H1 (cell line): Measurements from ENCODE around the gene CHST11. TPM values are rescaled to one million over a fixed set of nuclear protein-coding genes. Genes with fewer than 3 reads are reported as not detected.

ENCODE experiments used
- CTCF ChIA-PET: fragments of 300-600 bp; sonication (Branson Sonifier 250); formaldehyde crosslinking; loops from one replicate; lab custom pipeline; 2021; ENCODE audit not compliant: partially characterized antibody; lab: Charles Lee
- POLR2A ChIA-PET: fragments of 300-600 bp; sonication (Branson Sonifier 250); formaldehyde crosslinking; loops from one replicate; lab custom pipeline; 2021; ENCODE audit warnings: inconsistent platforms; ENCODE audit not compliant: partially characterized antibody; lab: Charles Lee
- DNase-seq, 2 experiments: peaks; one replicate each; pipeline versions ENCODE4 v3.0.0 to v3.0.0-alpha.2; 2010 to 2022; ENCODE audit warnings: low spot score in 2 of 2, low read depth in 1 of 2, mixed read lengths in 1 of 2
- FAIRE-seq: peaks from 2 replicates; lab custom pipeline; 2011; peaks lifted over from hg19 to GRCh38; lab: Jason Lieb, UNC
- H2AFZ ChIP-seq: 2 replicates; pipeline ENCODE4 v1.8.1; 2012; ENCODE audit warnings: low read length, inconsistent platforms
- H2AK5ac ChIP-seq: 2 replicates; pipeline ENCODE4 v1.6.1; 2013; ENCODE audit warnings: low read depth, low read length
- H2BK120ac ChIP-seq: replicated peaks from 2 replicates; pipeline ENCODE3; 2013; ENCODE audit warnings: low read depth, low read length, inconsistent platforms
- H2BK12ac ChIP-seq: 2 replicates; pipeline ENCODE4 v1.6.1; 2013; ENCODE audit warnings: low read depth, low read length
- H2BK15ac ChIP-seq: 2 replicates; pipeline ENCODE4 v1.6.1; 2013; ENCODE audit warnings: low read length
- H2BK20ac ChIP-seq: 2 replicates; pipeline ENCODE4 v1.6.1; 2013; ENCODE audit warnings: low read length
- H2BK5ac ChIP-seq: 2 replicates; pipeline ENCODE4 v1.6.1; 2013; ENCODE audit warnings: low read depth, low read length
- H3K14ac ChIP-seq: 2 replicates; pipeline ENCODE4 v1.6.1; 2013; ENCODE audit warnings: inconsistent platforms; ENCODE audit not compliant: insufficient read length
- H3K18ac ChIP-seq: 2 replicates; pipeline ENCODE4 v1.6.1; 2013; ENCODE audit warnings: low read length; ENCODE audit errors: extremely low read depth
- H3K23ac ChIP-seq: 2 replicates; pipeline ENCODE4 v1.6.1; 2013; ENCODE audit warnings: inconsistent platforms; ENCODE audit not compliant: insufficient read length
- H3K23me2 ChIP-seq: 2 replicates; pipeline ENCODE4 v1.6.1; 2013; ENCODE audit warnings: low read depth, low read length
- H3K27ac ChIP-seq: 2 replicates; pipeline ENCODE4 v1.6.1; 2011; ENCODE audit warnings: low read depth, low read length, inconsistent platforms
- H3K27me3 ChIP-seq, 4 experiments: replicated peaks in 1 of 4; 1 replicate in 1 of 4; 2 replicates in 3 of 4; pipeline versions ENCODE4 v1.6.1 to v1.8.1; 2011 to 2013; ENCODE audit warnings: low read length in 3 of 4, mild to moderate bottlenecking in 3 of 4, inconsistent platforms in 2 of 4, mixed read lengths in 2 of 4, moderate library complexity in 1 of 4; ENCODE audit not compliant: control insufficient read depth in 3 of 4, insufficient read depth in 3 of 4; ENCODE audit errors: extremely low read depth in 1 of 4
- H3K36me3 ChIP-seq, 4 experiments: 2 replicates each; pipeline versions ENCODE4 v1.6.1 to v1.8.1; 2011 to 2013; ENCODE audit warnings: mild to moderate bottlenecking in 4 of 4, low read length in 3 of 4, moderate library complexity in 2 of 4, control low read depth in 1 of 4, inconsistent platforms in 1 of 4; ENCODE audit not compliant: insufficient read depth in 4 of 4, control insufficient read depth in 2 of 4
- H3K4ac ChIP-seq: replicated peaks from 2 replicates; pipeline ENCODE3; 2013; ENCODE audit warnings: low read length, low read depth, mixed read lengths, inconsistent platforms; ENCODE audit not compliant: insufficient read length
- H3K4me1 ChIP-seq, 4 experiments: replicated peaks in 1 of 4; 1 replicate in 1 of 4; 2 replicates in 3 of 4; pipeline versions ENCODE4 v1.6.1 to v1.8.1; 2011 to 2013; ENCODE audit warnings: low read length in 3 of 4, inconsistent platforms in 2 of 4, mixed read lengths in 1 of 4; ENCODE audit not compliant: insufficient read depth in 4 of 4, control insufficient read depth in 3 of 4
- H3K4me2 ChIP-seq, 2 experiments: 2 replicates each; pipeline versions ENCODE4 v1.6.1 to v1.8.1; 2011 to 2013; ENCODE audit warnings: low read depth in 2 of 2, low read length in 2 of 2, control low read depth in 1 of 2, inconsistent platforms in 1 of 2, mild to moderate bottlenecking in 1 of 2; ENCODE audit not compliant: insufficient read depth in 1 of 2
- H3K4me3 ChIP-seq, 4 experiments: fragments of 200-600, 300-600 bp in 1 of 4; sonication (generic), shearing (Covaris generic), sonication (Bioruptor Twin) in 1 of 4; 2 replicates each; pipeline versions ENCODE4 v1.5.1 to v1.8.1; 2011 to 2016; ENCODE audit warnings: low read length in 4 of 4, low read depth in 3 of 4, control low read depth in 2 of 4, inconsistent platforms in 2 of 4, mild to moderate bottlenecking in 2 of 4, mixed read lengths in 1 of 4, moderate library complexity in 1 of 4; ENCODE audit not compliant: insufficient read depth in 2 of 4; ENCODE audit errors: extremely low read depth in 1 of 4
- H3K56ac ChIP-seq: replicated peaks from 2 replicates; pipeline ENCODE3; 2013; ENCODE audit warnings: low read depth, mild to moderate bottlenecking, mixed read lengths, low read length, inconsistent platforms; ENCODE audit not compliant: insufficient read length
- H3K79me1 ChIP-seq: 2 replicates; pipeline ENCODE4 v1.6.1; 2013; ENCODE audit warnings: low read depth, low read length, control low read depth
- H3K79me2 ChIP-seq, 2 experiments: 2 replicates each; pipeline versions ENCODE4 v1.6.1 to v1.8.1; 2012 to 2013; ENCODE audit warnings: low read length in 2 of 2, mild to moderate bottlenecking in 2 of 2, inconsistent platforms in 1 of 2; ENCODE audit not compliant: insufficient read depth in 2 of 2, control insufficient read depth in 1 of 2
- H3K9ac ChIP-seq, 4 experiments: replicated peaks in 1 of 4; 1 replicate in 1 of 4; 2 replicates in 3 of 4; pipeline versions ENCODE4 v1.6.1 to v1.8.1; 2011 to 2013; ENCODE audit warnings: low read depth in 3 of 4, low read length in 3 of 4, control low read depth in 2 of 4, mild to moderate bottlenecking in 2 of 4, moderate library complexity in 2 of 4, inconsistent platforms in 1 of 4; ENCODE audit errors: extremely low read depth in 1 of 4
- H3K9me3 ChIP-seq, 2 experiments: 2 replicates each; pipeline versions ENCODE4 v1.6.1 to v1.8.1; 2012 to 2013; ENCODE audit warnings: mild to moderate bottlenecking in 2 of 2, moderate library complexity in 2 of 2, control low read depth in 1 of 2, inconsistent platforms in 1 of 2, low read depth in 1 of 2, low read length in 1 of 2, mixed read lengths in 1 of 2; ENCODE audit not compliant: insufficient read depth in 2 of 2
- H4K20me1 ChIP-seq, 2 experiments: replicated peaks in 1 of 2; 2 replicates each; pipeline versions ENCODE3 to v1.8.1; 2011 to 2013; ENCODE audit warnings: inconsistent platforms in 2 of 2, low read length in 2 of 2, mild to moderate bottlenecking in 1 of 2; ENCODE audit not compliant: insufficient read depth in 2 of 2, control insufficient read depth in 1 of 2
- H4K5ac ChIP-seq: 2 replicates; pipeline ENCODE4 v1.6.1; 2013; ENCODE audit warnings: low read length, low read depth, mixed read lengths, inconsistent platforms; ENCODE audit not compliant: insufficient read length
- H4K8ac ChIP-seq: 2 replicates; pipeline ENCODE4 v1.8.0; 2013; ENCODE audit warnings: mild to moderate bottlenecking, moderate library complexity, low read length, inconsistent platforms; ENCODE audit not compliant: insufficient read depth; ENCODE audit errors: extremely low read depth
- H4K91ac ChIP-seq: replicated peaks from 2 replicates; pipeline ENCODE3; 2013; ENCODE audit warnings: low read length, mixed read lengths, inconsistent platforms; ENCODE audit not compliant: insufficient read length
- CBX5 ChIP-seq: fragments of 300-800, 300-1000 bp; sonication (generic); IDR thresholded peaks from 2 replicates; pipeline ENCODE4 v1.7.1; 2016; ENCODE audit warnings: antibody characterized with exemption, low read length, low read depth
- EZH2 ChIP-seq: fragments of 200-600 bp; sonication (generic); IDR thresholded peaks from 2 replicates; pipeline ENCODE4 v1.7.1; 2012; ENCODE audit warnings: low read depth, mild to moderate bottlenecking, moderate library complexity, low read length, inconsistent platforms; ENCODE audit not compliant: severe bottlenecking
- GABPA ChIP-seq: IDR thresholded peaks from 2 replicates; pipeline ENCODE4 v1.6.1; 2011; ENCODE audit warnings: mild to moderate bottlenecking, low read length, moderate library complexity, borderline replicate concordance; ENCODE audit not compliant: insufficient read depth
- JUND ChIP-seq: IDR thresholded peaks from 2 replicates; pipeline ENCODE4 v1.6.1; 2011; ENCODE audit warnings: mild to moderate bottlenecking, improper control_type of control experiment, low read length
- SIN3A ChIP-seq, 2 experiments: IDR thresholded peaks in 1 of 2; conservative IDR thresholded peaks in 1 of 2; 2 replicates each; pipeline ENCODE4 v1.6.1; 2011 to 2012; ENCODE audit warnings: low read length in 2 of 2, improper control_type of control experiment in 1 of 2, low read depth in 1 of 2, mild to moderate bottlenecking in 1 of 2
- SRF ChIP-seq: IDR thresholded peaks from 2 replicates; pipeline ENCODE4 v1.6.1; 2011; ENCODE audit warnings: mild to moderate bottlenecking, low read depth, low read length, moderate library complexity
- SUZ12 ChIP-seq: fragments of 200-600 bp; sonication (generic); IDR thresholded peaks from 2 replicates; pipeline ENCODE4 v1.6.1; 2012; ENCODE audit warnings: mild to moderate bottlenecking, inconsistent platforms, low read length, moderate library complexity, mixed read lengths
- TEAD4 ChIP-seq: IDR thresholded peaks from 2 replicates; pipeline ENCODE4 v1.6.1; 2012; ENCODE audit warnings: low read depth, low read length, inconsistent platforms, mixed read lengths
- WGBS, 2 experiments: shearing (Covaris generic) in 1 of 2; methylation state at CpG; one replicate each; pipeline versions ENCODE4 v1.1.6 to v1.1.7; 2013 to 2015; ENCODE audit warnings: low lambda C conversion rate in 2 of 2, mixed read lengths in 2 of 2, inconsistent platforms in 1 of 2, low coverage in 1 of 2, missing lambda C conversion rate in 1 of 2; ENCODE audit not compliant: insufficient replicate concordance in 2 of 2, insufficient coverage in 1 of 2, insufficient read length in 1 of 2; ENCODE audit errors: extremely low coverage in 1 of 2, missing lambda C conversion rate in 1 of 2; 5-methylcytosine and 5-hydroxymethylcytosine counted together
- polyA plus RNA-seq, 7 experiments: library from polyadenylated mRNA; depleted of rRNA in 3 of 7; stranded (reverse) in 5 of 7; unstranded in 2 of 7; fragments of >200 nt in 5 of 7; fragments of 200-250 nt in 2 of 7; gene quantifications; 1 replicate in 5 of 7; 2 replicates in 1 of 7; 4 replicates in 1 of 7; pipeline versions ENCODE4 v1.2.1 to v1.2.3, GENCODE V29; 2011 to 2013; ENCODE audit warnings: missing spikeins in 2 of 7, mixed read lengths in 2 of 7
- total RNA-seq: library from RNA; stranded (reverse); fragmentation: NEBNext Ultra II Directional; extraction: Animal tissue kit (Norgen Biotek cat#: 25700); gene quantifications from 2 replicates; pipeline ENCODE4 v1.2.1, GENCODE V29; 2021

Gene CHST11
- total and polyA plus RNA-seq, 2 of the 8 experiments (the other 6 are each of a cell fraction or from before 2014, with no cell fraction given): 14.4 to 20.8 TPM

- WGBS, 2 experiments: 77% methylated on average over 2 of the region's 2 CpGs; no CpG with 5 or more reads in 1 of the 2 experiments
- Histone ChIP-seq H2BK12ac (no peak overlapping the region), H2AK5ac (no peak overlapping the region), H4K8ac (no peak overlapping the region), H3K27ac (no peak overlapping the region), H3K4me2 (no peak overlapping the region), H2BK15ac (no peak overlapping the region), H3K23me2 (peaks cover 3% of the 10 kb centered on the region; the same call in 1 of the 2 replicates), H2BK120ac (no peak overlapping the region), H3K4me3 (no peak overlapping the region), H4K5ac (no peak overlapping the region), H3K18ac (no peak overlapping the region), H3K27me3 (no peaks in the 10 kb centered on the region), H3K56ac (no peak overlapping the region), H3K79me2 (peaks cover 0 to 8% of the 10 kb centered on the region in 2 experiments; a peak in 1 of 4 replicates), H2BK20ac (no peak overlapping the region), H2AFZ (no peak overlapping the region), H3K4me1 (peaks cover 9 to 21% (median 14%) of the 10 kb centered on the region in 4 experiments; a peak in 6 of 7 replicates), H4K91ac (no peak overlapping the region), H3K9me3 (no peaks in the 10 kb centered on the region), H3K36me3 (no peaks in the 10 kb centered on the region), H3K9ac (no peak overlapping the region), H2BK5ac (no peak overlapping the region), H3K79me1 (0 out of 2 replicates have a peak, but pooled peaks cover 2% of the 10 kb centered on the region), H3K4ac (no peak overlapping the region), H3K23ac (no peak overlapping the region), H4K20me1 (peaks cover 0 to 9% of the 10 kb centered on the region in 2 experiments), H3K14ac (no peak overlapping the region)
- TF ChIP-seq SUZ12 (no peak), JUND (no peak), EZH2 (no peak), TEAD4 (no peak), SRF (no peak), SIN3A (conservative IDR thresholded peaks at IDR 0.05 in 1 of 2, IDR thresholded peaks at IDR 0.05 in 1 of 2; ENCODE audit: low read depth in 1 of 2, low read length in 2 of 2) (no peak), CBX5 (no peak), GABPA (no peak)
- POLR2A ChIA-PET: interaction anchor here (1.5 kb wide), 1 partner anchor 53 kb away, joined by 4 read pairs; the partner anchor contains the start of gene CHST11
- FAIRE-seq: no peak
- DNase-seq: no peak
- CTCF ChIA-PET: no interaction called here
Measured at GRCh38 chr12:104510145-104510872, 53.6 kb downstream of the CHST11 start.
